OCI-LY7 (cell line): ENCODE measurements around the gene MIEN1. TPM values are rescaled to one million over a fixed set of nuclear protein-coding genes. Genes with fewer than 3 reads are reported as not detected.
A peak's percentile ranks its signal among the peaks of the same experiment; 100 is the strongest.

Experiments used
- BruUV-seq: library from RNA; stranded (reverse); fragments of 400-500 nt; replicated peaks from 2 replicates; lab custom pipeline; 2021; lab: Mats Ljungman, UMichigan
- CTCF ChIA-PET: fragments of 300-600 bp; sonication (Branson Sonifier 250); formaldehyde crosslinking; loops from one replicate; lab custom pipeline; 2022; ENCODE audit warnings: antibody characterized with exemption; ENCODE audit not compliant: unreplicated experiment; lab: Charles Lee
- POLR2A ChIA-PET: fragments of 300-600 bp; sonication (Branson Sonifier 250); formaldehyde crosslinking; loops from one replicate; lab custom pipeline; 2022; ENCODE audit warnings: antibody characterized with exemption; lab: Charles Lee
- DNase-seq: peaks from one replicate; pipeline ENCODE4 v3.0.0-alpha.2; 2015; ENCODE audit warnings: low spot score
- H2AFZ ChIP-seq: fragments of 200-600 bp; sonication (generic), shearing (Covaris generic); 2 replicates; pipeline ENCODE4 v1.6.1; 2014; ENCODE audit warnings: mild to moderate bottlenecking, antibody characterized with exemption, low read length, moderate library complexity
- H3K27ac ChIP-seq: fragments of 200-600 bp; sonication (generic); 2 replicates; pipeline ENCODE4 v1.5.1; 2014; ENCODE audit warnings: mixed run types, low read depth, mild to moderate bottlenecking, moderate library complexity, low read length, inconsistent platforms; ENCODE audit not compliant: poor library complexity, severe bottlenecking
- H3K36me3 ChIP-seq: fragments of 200-600 bp; sonication (generic); 2 replicates; pipeline ENCODE4 v1.6.1; 2014; ENCODE audit warnings: mild to moderate bottlenecking, antibody characterized with exemption, low read length, moderate library complexity, mixed read lengths; ENCODE audit not compliant: insufficient read depth
- H3K4me1 ChIP-seq: fragments of 200-600 bp; sonication (generic); 2 replicates; pipeline ENCODE4 v1.5.1; 2014; ENCODE audit warnings: mild to moderate bottlenecking, low read length; ENCODE audit not compliant: insufficient read depth, poor library complexity, severe bottlenecking
- H3K4me2 ChIP-seq: fragments of 200-600 bp; sonication (generic); 2 replicates; pipeline ENCODE4 v1.6.1; 2014; ENCODE audit warnings: mild to moderate bottlenecking, low read length
- H3K4me3 ChIP-seq: fragments of 200-600 bp; sonication (generic); 2 replicates; pipeline ENCODE4 v1.5.1; 2014; ENCODE audit warnings: mild to moderate bottlenecking, low read depth, low read length; ENCODE audit not compliant: poor library complexity, severe bottlenecking
- H3K79me2 ChIP-seq: fragments of 200-600 bp; sonication (generic); 2 replicates; pipeline ENCODE4 v1.6.1; 2016; ENCODE audit warnings: low read depth, mild to moderate bottlenecking, low read length, moderate library complexity, mixed read lengths; ENCODE audit not compliant: insufficient read depth
- H3K9me2 ChIP-seq: fragments of 200-600 bp; sonication (generic); 2 replicates; pipeline ENCODE4 v1.6.1; 2016; ENCODE audit warnings: mild to moderate bottlenecking, low read length, mixed read lengths; ENCODE audit not compliant: insufficient read depth
- H3K9me3 ChIP-seq: fragments of 200-600 bp; sonication (generic); 2 replicates; pipeline ENCODE4 v1.6.1; 2014; ENCODE audit warnings: mild to moderate bottlenecking, mixed run types, low read length, mixed read lengths
- H4K20me1 ChIP-seq: fragments of 200-600 bp; sonication (generic); 2 replicates; pipeline ENCODE4 v1.6.1; 2014; ENCODE audit warnings: mild to moderate bottlenecking, antibody characterized with exemption, low read length, moderate library complexity, mixed read lengths; ENCODE audit not compliant: insufficient read depth
- EZH2phosphoT487 ChIP-seq: fragments of 200-600 bp; sonication (generic); IDR thresholded peaks from 2 replicates; pipeline ENCODE4 v1.6.1; 2018; ENCODE audit warnings: low read depth, borderline replicate concordance, mild to moderate bottlenecking, mixed run types, antibody characterized with exemption, low read length, moderate library complexity, mixed read lengths
- intact Hi-C: fragments of 100-400 bp; cut with micrococcal nuclease; formaldehyde crosslinking; loops from one replicate; pipeline ENCODE4 v1.10.0; 2022; ENCODE audit not compliant: unreplicated experiment
- total RNA-seq, 2 experiments: library from RNA; depleted of rRNA in 1 of 2; stranded (reverse); fragments of >200 nt in 1 of 2; shearing (Covaris generic) in 1 of 2; gene quantifications; 2 replicates each; pipeline ENCODE4 v1.2.3, GENCODE V29; 2014 to 2022
- TF ChIP-seq, protein P1 (sequence below): fragments of 200-600 bp; sonication (generic); conservative IDR thresholded peaks from 2 replicates; pipeline ENCODE4 v1.5.1; 2014; ENCODE audit warnings: mild to moderate bottlenecking, antibody characterized with exemption, low read length, moderate library complexity, mixed read lengths

MIEN1 gene
- total RNA-seq, 2 experiments from 2014 or later = 55.4 to 89.9 TPM

DNA sequence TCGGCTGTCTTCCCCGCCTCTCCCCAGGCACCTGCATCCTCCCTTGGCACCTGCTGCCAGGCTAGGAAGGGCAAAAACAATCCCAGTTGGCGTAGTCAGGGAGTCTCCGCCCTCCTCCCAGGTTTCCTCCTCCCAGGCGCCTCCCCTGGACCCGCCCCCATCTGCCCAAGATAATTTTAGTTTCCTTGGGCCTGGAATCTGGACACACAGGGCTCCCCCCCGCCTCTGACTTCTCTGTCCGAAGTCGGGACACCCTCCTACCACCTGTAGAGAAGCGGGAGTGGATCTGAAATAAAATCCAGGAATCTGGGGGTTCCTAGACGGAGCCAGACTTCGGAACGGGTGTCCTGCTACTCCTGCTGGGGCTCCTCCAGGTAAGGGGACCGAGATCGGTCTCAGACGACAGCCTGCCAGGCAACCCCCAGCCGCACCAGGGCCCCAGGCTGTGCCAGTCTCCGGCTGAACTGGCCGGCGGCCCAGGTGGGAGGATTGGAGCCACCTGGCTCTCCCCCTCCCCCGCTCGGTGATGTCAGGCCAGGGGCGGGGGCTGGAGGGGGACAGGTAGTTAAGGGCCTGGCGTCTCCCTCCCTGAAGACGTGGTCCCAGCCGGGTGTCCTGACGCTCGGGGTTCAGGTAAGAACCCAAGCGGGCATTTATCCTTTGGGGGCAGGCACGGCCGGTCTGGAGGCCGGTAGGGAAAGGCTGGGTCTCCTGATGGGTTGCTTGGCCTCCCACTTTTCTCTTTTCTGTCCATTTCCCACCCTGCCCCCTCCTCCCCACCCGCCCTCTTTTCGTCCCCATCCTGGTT, 7.6 kb upstream of the MIEN1 start, which contains the start of gene GRB7:
GRB7 (plus strand) TSS at position 179 of the 808 bp plus-strand sequence. CDS start 4,364 bp downstream, outside the sequence.
- intact Hi-C loops = no loop called here
- H3K36me3 ChIP-seq = no peaks in the 10 kb centered on the region
- H3K4me2 ChIP-seq = peak within 1 kb of the TSS; percentile 34
- H3K9me2 ChIP-seq = no peaks in the 10 kb centered on the region
- H3K4me3 ChIP-seq = no peak within 1 kb of the TSS
- no peak for DNase-seq
- H3K4me1 ChIP-seq = peaks cover 32% of the 10 kb centered on the region
- H3K9me3 ChIP-seq = no peaks in the 10 kb centered on the region
- no peak for TF ChIP-seq EZH2phosphoT487
- TF ChIP-seq, protein P1, sequence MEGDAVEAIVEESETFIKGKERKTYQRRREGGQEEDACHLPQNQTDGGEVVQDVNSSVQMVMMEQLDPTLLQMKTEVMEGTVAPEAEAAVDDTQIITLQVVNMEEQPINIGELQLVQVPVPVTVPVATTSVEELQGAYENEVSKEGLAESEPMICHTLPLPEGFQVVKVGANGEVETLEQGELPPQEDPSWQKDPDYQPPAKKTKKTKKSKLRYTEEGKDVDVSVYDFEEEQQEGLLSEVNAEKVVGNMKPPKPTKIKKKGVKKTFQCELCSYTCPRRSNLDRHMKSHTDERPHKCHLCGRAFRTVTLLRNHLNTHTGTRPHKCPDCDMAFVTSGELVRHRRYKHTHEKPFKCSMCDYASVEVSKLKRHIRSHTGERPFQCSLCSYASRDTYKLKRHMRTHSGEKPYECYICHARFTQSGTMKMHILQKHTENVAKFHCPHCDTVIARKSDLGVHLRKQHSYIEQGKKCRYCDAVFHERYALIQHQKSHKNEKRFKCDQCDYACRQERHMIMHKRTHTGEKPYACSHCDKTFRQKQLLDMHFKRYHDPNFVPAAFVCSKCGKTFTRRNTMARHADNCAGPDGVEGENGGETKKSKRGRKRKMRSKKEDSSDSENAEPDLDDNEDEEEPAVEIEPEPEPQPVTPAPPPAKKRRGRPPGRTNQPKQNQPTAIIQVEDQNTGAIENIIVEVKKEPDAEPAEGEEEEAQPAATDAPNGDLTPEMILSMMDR = no peak
- no peaks in the 10 kb centered on the region for H4K20me1 ChIP-seq
- ChIA-PET CTCF (no interaction called here), POLR2A (no interaction called here)
- H2AFZ ChIP-seq = peak within 1 kb of the TSS; percentile 37; the same call in 1 of the 2 replicates
- no TSS peak for BruUV-seq
- no peak within 1 kb of the TSS for H3K27ac ChIP-seq
- no peaks in the 10 kb centered on the region for H3K79me2 ChIP-seq

DNA sequence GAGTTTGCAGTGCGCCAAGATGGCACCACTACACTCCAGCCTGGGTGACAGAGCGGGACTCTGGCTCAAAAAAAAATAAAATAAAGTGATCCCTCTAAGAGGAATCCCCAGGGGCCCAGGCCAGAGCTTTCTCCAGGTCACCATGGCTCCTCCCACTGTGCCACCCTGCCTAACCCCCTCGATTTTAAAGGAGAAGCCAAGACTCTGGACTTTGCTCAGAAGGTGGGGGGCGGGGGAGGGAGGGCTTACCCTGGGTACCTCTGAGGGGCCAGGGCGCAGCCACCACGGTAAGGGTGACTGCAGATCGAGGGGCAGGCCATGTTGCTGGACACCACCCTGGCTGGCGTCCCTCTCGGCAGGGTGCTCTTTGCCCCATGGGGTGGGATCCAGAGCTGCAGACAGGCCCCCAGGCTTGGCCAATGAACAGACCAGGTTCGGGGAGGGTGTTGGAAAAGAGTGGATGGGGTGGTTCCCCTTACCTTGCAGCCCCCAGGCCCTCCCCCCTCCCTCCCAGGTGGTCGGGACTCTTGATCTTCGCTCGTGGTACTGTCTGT, 7.0 kb upstream of the MIEN1 start:
- ChIA-PET CTCF (no interaction called here), POLR2A (interaction anchor here (0.7 kb wide), 1 partner anchor 98 kb away, joined by 8 read pairs; no protein-coding TSS in a partner anchor)
- H2AFZ ChIP-seq = no peak overlapping the region

More for the DNA sequence above, 7.0 kb upstream of the MIEN1 start:
- H4K20me1 ChIP-seq = no peaks in the 10 kb centered on the region
- H3K9me3 ChIP-seq = no peaks in the 10 kb centered on the region
- H3K4me2 ChIP-seq = no peak overlapping the region
- DNase-seq = no peak
- H3K79me2 ChIP-seq = no peaks in the 10 kb centered on the region
- H3K4me1 ChIP-seq = peaks cover 32% of the 10 kb centered on the region
- BruUV-seq = no TSS peak
- no peaks in the 10 kb centered on the region for H3K9me2 ChIP-seq
- H3K4me3 ChIP-seq = no peak overlapping the region
- TF ChIP-seq EZH2phosphoT487 = no peak
- TF ChIP-seq, protein P1 = no peak
- intact Hi-C loops = no loop called here
- no peak overlapping the region for H3K27ac ChIP-seq
- H3K36me3 ChIP-seq = no peaks in the 10 kb centered on the region
